Dendritic cell treated with granulocyte-macrophage colony-stimulating factor and Interleukin-4, amounts not matched to agents 40 ng/mL and 50 ng/mL, for 4 days (primary cell): ENCODE measurements around the gene RBFOX1.

Experiments used
- H3K27ac Mint-ChIP-seq: one replicate; pipeline ENCODE4 v1.8.0; 2022; ENCODE audit warnings: mild to moderate bottlenecking, mixed read lengths
- H3K27me3 Mint-ChIP-seq: one replicate; pipeline ENCODE4 v1.8.0; 2022; ENCODE audit warnings: mild to moderate bottlenecking, mixed read lengths
- H3K36me3 Mint-ChIP-seq: one replicate; pipeline ENCODE4 v1.8.0; 2022; ENCODE audit warnings: low read depth, mixed read lengths
- H3K4me1 Mint-ChIP-seq: one replicate; pipeline ENCODE4 v1.8.0; 2022; ENCODE audit warnings: low read depth, mixed read lengths
- H3K4me3 Mint-ChIP-seq: one replicate; pipeline ENCODE4 v1.8.0; 2022; ENCODE audit warnings: mild to moderate bottlenecking, moderate library complexity, mixed read lengths
- H3K9me3 Mint-ChIP-seq: one replicate; pipeline ENCODE4 v1.8.0; 2022; ENCODE audit warnings: mixed read lengths
- intact Hi-C: fragments of 100-400 bp; cut with micrococcal nuclease; formaldehyde crosslinking; loops from one replicate; pipeline ENCODE4 v1.15.0; 2022

The RBFOX1 gene

DNA sequence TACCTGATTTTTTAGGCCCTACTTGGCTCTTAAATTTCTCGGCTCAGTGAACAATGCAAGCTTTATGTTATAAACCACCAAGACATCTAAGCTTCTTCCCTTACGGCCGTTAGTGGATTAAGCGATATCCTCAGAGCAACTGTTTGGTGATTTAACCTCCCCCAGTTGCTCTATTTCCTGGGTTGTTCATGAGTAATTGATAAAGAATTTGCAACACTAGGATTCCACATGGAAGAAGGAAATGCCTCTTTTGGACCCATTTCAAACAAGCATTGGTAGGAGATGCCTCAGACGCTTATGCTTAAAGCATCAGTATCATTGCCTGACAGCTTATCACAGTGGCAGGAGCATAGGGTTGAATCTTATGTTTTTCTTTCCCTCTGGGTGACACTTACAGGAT, 65.3 kb downstream of the RBFOX1 start:
- H3K27me3 Mint-ChIP-seq = no peaks in the 10 kb centered on the region
- H3K9me3 Mint-ChIP-seq = no peaks in the 10 kb centered on the region
- intact Hi-C loops = no loop called here
- H3K4me3 Mint-ChIP-seq = no peak overlapping the region
- H3K27ac Mint-ChIP-seq = no peak overlapping the region
- H3K4me1 Mint-ChIP-seq = no peaks in the 10 kb centered on the region
- H3K36me3 Mint-ChIP-seq = no peaks in the 10 kb centered on the region

DNA sequence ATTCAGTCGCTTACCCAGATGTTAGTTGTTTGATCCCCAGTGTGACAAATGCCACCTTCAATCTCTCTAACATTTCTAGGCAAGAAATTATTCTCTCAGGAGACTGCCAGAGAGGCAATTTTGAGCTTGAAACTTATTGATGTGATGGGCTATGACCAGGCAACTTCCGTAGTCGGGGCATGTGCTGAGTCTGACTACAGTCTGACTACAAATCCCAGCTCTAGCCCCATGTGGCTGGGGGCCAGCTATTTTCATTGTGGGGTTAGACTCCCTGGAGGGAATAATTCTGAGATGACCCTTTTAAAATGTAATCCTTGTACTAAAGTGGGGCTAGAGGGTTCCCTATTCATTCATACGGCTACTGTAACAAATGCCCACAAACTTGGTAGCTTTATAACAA, 65.9 kb downstream of the RBFOX1 start:
- H3K4me3 Mint-ChIP-seq = no peak overlapping the region

DNA sequence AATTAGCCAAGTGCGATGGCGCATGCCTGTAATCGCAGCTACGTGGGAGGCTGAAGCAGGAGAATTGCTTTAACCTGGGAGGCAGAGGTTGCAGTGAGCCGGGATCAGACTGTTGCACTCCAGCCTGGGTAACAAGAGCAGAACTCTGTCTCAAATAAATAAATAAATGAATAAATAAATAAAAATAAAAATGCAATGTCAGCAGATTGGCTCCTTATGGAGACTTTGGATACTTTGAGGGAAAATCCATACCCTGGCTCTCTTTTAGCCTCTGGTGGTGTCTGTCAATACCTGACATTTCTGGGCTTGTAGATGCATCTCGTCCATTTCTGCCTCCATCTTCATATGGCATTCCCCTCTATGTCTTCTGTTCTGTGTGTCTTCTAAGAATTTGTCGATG, 66.7 kb downstream of the RBFOX1 start:
- no peak overlapping the region for H3K4me3 Mint-ChIP-seq

More for the DNA sequence above, 65.9 kb downstream of the RBFOX1 start:
- H3K9me3 Mint-ChIP-seq = no peaks in the 10 kb centered on the region
- intact Hi-C loops = no loop called here
- H3K27me3 Mint-ChIP-seq = no peaks in the 10 kb centered on the region
- no peaks in the 10 kb centered on the region for H3K4me1 Mint-ChIP-seq
- H3K36me3 Mint-ChIP-seq = no peaks in the 10 kb centered on the region
- H3K27ac Mint-ChIP-seq = no peak overlapping the region

GRCh38 chr16:7400117-7400890, 67.7 kb downstream of the RBFOX1 start:
- no peaks in the 10 kb centered on the region for H3K9me3 Mint-ChIP-seq
- no peaks in the 10 kb centered on the region for H3K27me3 Mint-ChIP-seq
- H3K27ac Mint-ChIP-seq = no peak overlapping the region
- H3K4me3 Mint-ChIP-seq = no peak overlapping the region
- no peaks in the 10 kb centered on the region for H3K36me3 Mint-ChIP-seq
- H3K4me1 Mint-ChIP-seq = no peaks in the 10 kb centered on the region
- intact Hi-C loops = no loop called here

More for the DNA sequence above, 66.7 kb downstream of the RBFOX1 start:
- no peaks in the 10 kb centered on the region for H3K9me3 Mint-ChIP-seq
- no peaks in the 10 kb centered on the region for H3K27me3 Mint-ChIP-seq
- intact Hi-C loops = no loop called here
- H3K4me1 Mint-ChIP-seq = no peaks in the 10 kb centered on the region
- H3K27ac Mint-ChIP-seq = no peak overlapping the region
- H3K36me3 Mint-ChIP-seq = no peaks in the 10 kb centered on the region

- intact Hi-C loops = no loop called here
- no peak overlapping the region for H3K4me3 Mint-ChIP-seq
- H3K9me3 Mint-ChIP-seq = no peaks in the 10 kb centered on the region
- no peaks in the 10 kb centered on the region for H3K27me3 Mint-ChIP-seq
- H3K36me3 Mint-ChIP-seq = no peaks in the 10 kb centered on the region
- H3K4me1 Mint-ChIP-seq = no peaks in the 10 kb centered on the region
- no peak overlapping the region for H3K27ac Mint-ChIP-seq
Measured at GRCh38 chr16:7404217-7404616, 71.6 kb downstream of the RBFOX1 start.

GRCh38 chr16:7405166-7405565, 72.5 kb downstream of the RBFOX1 start:
- Mint-ChIP-seq H3K9me3 (no peaks in the 10 kb centered on the region), H3K4me1 (no peaks in the 10 kb centered on the region), H3K4me3 (no peak overlapping the region), H3K36me3 (no peaks in the 10 kb centered on the region), H3K27me3 (no peaks in the 10 kb centered on the region), H3K27ac (no peak overlapping the region)
- intact Hi-C loops = no loop called here

DNA sequence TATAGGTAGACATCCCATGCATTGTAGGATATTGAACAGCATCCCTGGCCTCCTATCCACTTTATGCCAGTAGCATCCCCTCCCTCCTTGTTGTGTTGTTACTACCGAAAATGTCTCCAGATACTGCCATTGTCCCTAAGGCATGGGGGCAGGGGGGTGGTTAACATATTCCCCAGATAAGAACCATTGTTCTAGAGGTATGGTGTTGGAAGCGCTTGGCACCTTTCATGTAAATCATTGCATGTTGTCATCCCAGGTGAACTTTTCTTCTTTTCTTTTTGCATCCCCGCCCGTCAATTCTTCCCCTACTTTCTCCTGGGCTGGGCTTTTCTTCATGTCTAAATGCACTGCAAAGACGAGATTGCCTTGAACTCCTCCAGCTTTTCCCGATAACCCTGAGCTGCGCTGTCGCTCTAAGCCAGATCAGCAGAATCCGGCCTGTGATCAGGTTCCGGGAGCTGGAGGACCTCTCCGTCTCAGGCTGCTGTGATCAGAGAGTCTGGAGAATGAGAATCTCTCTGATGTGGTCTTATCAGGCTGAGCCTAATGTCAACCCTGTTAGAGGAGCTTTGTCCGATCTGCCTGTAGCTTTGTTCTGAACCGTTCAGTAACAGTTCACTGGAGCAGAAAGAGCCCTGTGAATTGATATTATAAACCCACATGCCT, 76.2 kb downstream of the RBFOX1 start:
- no peaks in the 10 kb centered on the region for H3K4me1 Mint-ChIP-seq
- H3K27ac Mint-ChIP-seq = no peak overlapping the region
- H3K27me3 Mint-ChIP-seq = no peaks in the 10 kb centered on the region
- no peak overlapping the region for H3K4me3 Mint-ChIP-seq
- intact Hi-C loops = no loop called here
- H3K9me3 Mint-ChIP-seq = no peaks in the 10 kb centered on the region
- no peaks in the 10 kb centered on the region for H3K36me3 Mint-ChIP-seq

GRCh38 chr16:7419441-7419840, 86.8 kb downstream of the RBFOX1 start:
- Mint-ChIP-seq H3K27ac (no peak overlapping the region), H3K36me3 (no peaks in the 10 kb centered on the region), H3K4me1 (no peaks in the 10 kb centered on the region), H3K4me3 (no peak overlapping the region), H3K9me3 (no peaks in the 10 kb centered on the region), H3K27me3 (no peaks in the 10 kb centered on the region)
- intact Hi-C loops = no loop called here

DNA sequence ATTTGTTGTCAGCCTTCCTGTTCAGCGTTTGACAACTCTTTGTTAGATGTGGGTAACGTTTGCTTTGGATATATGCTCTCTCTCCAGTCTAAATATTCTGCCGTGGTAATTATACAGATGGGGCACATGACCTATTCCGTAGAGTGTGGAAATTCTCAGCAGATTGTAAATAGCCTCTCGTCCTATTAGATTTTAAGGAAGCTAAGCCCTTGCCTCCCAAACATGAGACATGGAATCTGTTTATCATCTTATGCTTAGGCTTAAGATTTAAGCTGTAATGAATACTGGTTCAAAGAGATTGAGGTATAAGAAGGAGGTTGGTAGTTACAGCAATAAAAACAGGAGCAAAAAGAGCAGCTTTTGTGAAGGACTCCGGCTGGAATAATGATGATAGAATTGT, 87.4 kb downstream of the RBFOX1 start:
- Mint-ChIP-seq H3K27ac (no peak overlapping the region), H3K4me3 (no peak overlapping the region), H3K4me1 (no peaks in the 10 kb centered on the region), H3K27me3 (no peaks in the 10 kb centered on the region), H3K9me3 (no peaks in the 10 kb centered on the region), H3K36me3 (no peaks in the 10 kb centered on the region)
- intact Hi-C loops = no loop called here

DNA sequence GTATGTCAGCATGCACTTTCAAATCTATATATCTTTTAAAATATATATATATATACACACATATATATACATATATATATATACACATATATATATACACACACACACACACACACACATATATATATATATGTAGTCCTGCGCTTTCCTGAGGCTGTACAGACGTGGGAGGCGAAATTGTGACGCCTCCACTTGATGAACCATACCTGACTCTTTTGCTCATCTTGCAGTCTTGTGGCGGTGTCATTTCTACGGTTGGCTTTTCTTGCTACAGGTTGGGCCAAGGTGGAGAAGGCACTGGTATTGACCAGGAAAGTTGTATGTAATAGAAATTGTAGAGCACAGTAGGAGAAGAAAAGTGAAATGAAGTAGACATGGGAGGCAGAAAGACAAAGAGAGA, 88.2 kb downstream of the RBFOX1 start:
- intact Hi-C loops = no loop called here
- no peaks in the 10 kb centered on the region for H3K27me3 Mint-ChIP-seq
- no peaks in the 10 kb centered on the region for H3K9me3 Mint-ChIP-seq
- no peaks in the 10 kb centered on the region for H3K4me1 Mint-ChIP-seq
- no peak overlapping the region for H3K4me3 Mint-ChIP-seq
- H3K36me3 Mint-ChIP-seq = no peaks in the 10 kb centered on the region
- H3K27ac Mint-ChIP-seq = no peak overlapping the region

GRCh38 chr16:7421578-7421977, 88.9 kb downstream of the RBFOX1 start:
- no peaks in the 10 kb centered on the region for H3K9me3 Mint-ChIP-seq
- no peaks in the 10 kb centered on the region for H3K36me3 Mint-ChIP-seq
- H3K27ac Mint-ChIP-seq = no peak overlapping the region
- no peaks in the 10 kb centered on the region for H3K4me1 Mint-ChIP-seq
- intact Hi-C loops = no loop called here
- no peaks in the 10 kb centered on the region for H3K27me3 Mint-ChIP-seq
- no peak overlapping the region for H3K4me3 Mint-ChIP-seq

DNA sequence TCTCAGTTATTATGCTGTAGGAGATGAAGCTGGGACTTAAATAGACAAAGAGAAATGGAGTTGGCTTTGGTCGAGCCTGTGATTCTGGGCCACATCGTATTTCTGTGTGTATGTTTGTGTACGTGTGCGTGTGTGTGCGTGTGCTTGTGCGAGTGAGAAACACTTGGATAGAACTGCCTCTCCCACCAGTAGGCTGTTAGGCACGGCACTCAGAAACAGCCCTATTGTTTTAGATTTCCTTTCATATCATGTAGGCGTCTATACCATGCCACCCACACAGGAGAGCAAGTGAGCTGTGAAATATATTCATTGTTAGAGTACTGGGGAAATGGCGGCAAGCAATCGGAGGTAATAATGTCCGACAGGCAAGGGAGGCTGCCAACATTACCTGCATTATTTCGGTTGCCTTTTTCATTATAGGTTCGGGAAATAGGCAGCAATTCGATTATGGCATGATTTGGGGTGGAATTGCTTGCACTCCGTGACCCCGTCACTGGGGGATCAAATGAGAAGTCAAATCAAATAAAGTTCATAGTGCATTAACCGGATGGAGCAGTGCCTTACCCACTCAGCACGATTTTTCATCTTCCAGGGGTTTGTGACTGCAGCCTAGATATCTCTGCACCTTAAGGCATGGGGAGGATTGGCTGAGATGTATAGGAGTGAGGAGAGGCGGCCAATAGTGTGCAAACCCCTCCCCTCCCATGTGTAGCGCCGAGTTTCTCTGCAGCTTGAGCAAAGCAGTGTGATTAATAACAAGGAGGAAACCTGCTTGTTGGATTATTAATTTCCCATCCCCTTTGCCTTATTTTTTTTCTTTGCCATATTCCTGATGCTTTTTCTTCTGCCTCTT, 89.6 kb downstream of the RBFOX1 start:
- Mint-ChIP-seq H3K36me3 (no peaks in the 10 kb centered on the region), H3K27me3 (no peaks in the 10 kb centered on the region), H3K4me1 (no peaks in the 10 kb centered on the region), H3K9me3 (no peaks in the 10 kb centered on the region), H3K4me3 (no peak overlapping the region), H3K27ac (no peak overlapping the region)
- intact Hi-C loops = no loop called here

GRCh38 chr16:7423434-7424044, 90.9 kb downstream of the RBFOX1 start:
- intact Hi-C loops = no loop called here
- Mint-ChIP-seq H3K27me3 (no peaks in the 10 kb centered on the region), H3K36me3 (no peaks in the 10 kb centered on the region), H3K4me1 (no peaks in the 10 kb centered on the region), H3K4me3 (no peak overlapping the region), H3K9me3 (no peaks in the 10 kb centered on the region), H3K27ac (no peak overlapping the region)

DNA sequence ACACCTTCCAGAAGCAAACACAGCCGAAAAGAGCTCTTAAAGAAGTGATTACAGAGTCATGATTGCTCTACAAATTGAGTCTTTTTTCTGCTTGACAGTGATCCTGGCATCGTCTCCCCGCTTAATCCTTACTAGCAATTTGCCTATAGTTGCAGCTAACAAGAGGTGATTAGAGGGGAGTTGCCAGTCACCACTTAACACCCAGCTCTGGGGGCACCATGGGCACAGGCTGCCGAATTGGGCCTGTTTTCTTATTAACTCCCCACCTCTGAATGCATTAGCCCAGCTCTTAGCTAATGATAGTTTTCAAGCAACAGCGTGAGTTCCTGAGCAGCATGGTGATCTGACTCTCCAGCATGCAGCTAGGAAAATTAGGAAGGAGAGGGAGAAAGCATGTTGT, 93.5 kb downstream of the RBFOX1 start:
- intact Hi-C loops = no loop called here
- Mint-ChIP-seq H3K36me3 (no peaks in the 10 kb centered on the region), H3K27me3 (no peaks in the 10 kb centered on the region), H3K27ac (no peak overlapping the region), H3K9me3 (no peaks in the 10 kb centered on the region), H3K4me3 (no peak overlapping the region), H3K4me1 (no peaks in the 10 kb centered on the region)
